ENCODE results near the gene ZRANB1. TPM values are rescaled to one million over a fixed set of nuclear protein-coding genes. Genes with fewer than 3 reads are reported as not detected.
A peak's percentile ranks its signal among the peaks of the same experiment; 100 is the strongest.

The ZRANB1 gene
- total and polyA plus RNA-seq, 2 of the 4 experiments (the other 2 are of a cell fraction): 11.2 to 24.7 TPM

- intact Hi-C loops (cut with micrococcal nuclease) (no loop called here), in situ Hi-C loops (cut with MboI; ENCODE audit: low sequenced_read_pairs) (no loop called here), dilution Hi-C loops (cut with HindIII; ENCODE audit: low sequenced_read_pairs, unreplicated experiment) (no loop called here)
- Histone ChIP-seq H2BK5ac (ENCODE audit: low read depth, low read length, poor library complexity, severe bottlenecking) (no peak overlapping the region), H3K9me3 (ENCODE audit: control insufficient read depth, insufficient read depth, low read length) (no peaks in the 10 kb centered on the region), H2BK15ac (ENCODE audit: low read depth, low read length) (no peak overlapping the region), H3K4me1 (ENCODE audit: control insufficient read depth, insufficient read depth, low read length) (peaks cover 15% of the 10 kb centered on the region), H4K8ac (ENCODE audit: low read depth in 2 of 2, low read length in 2 of 2) (no peak overlapping the region), H2AK9ac (replicated peaks; ENCODE audit: low read depth, low read length, poor library complexity) (no peak overlapping the region), H4K91ac (ENCODE audit: insufficient read depth, low read depth, low read length) (no peak overlapping the region), H3K14ac (replicated peaks; ENCODE audit: low read depth, low read length) (no peak overlapping the region), H4K5ac (ENCODE audit: low read depth, low read length) (no peak overlapping the region), H3K56ac (ENCODE audit: extremely low read depth, insufficient read depth, low read length) (no peak overlapping the region), H2BK120ac (ENCODE audit: low read depth, low read length) (no peak overlapping the region), H3K9ac (ENCODE audit: low read depth, low read length) (no peak overlapping the region), H3K4me3 (ENCODE audit: insufficient read depth, low read depth, low read length) (no peak overlapping the region), H3K27me3 (ENCODE audit: control insufficient read depth, insufficient read depth, low read length) (no peaks in the 10 kb centered on the region), H3K4me2 (ENCODE audit: low read depth, low read length) (no peak overlapping the region), H2AFZ (replicated peaks; ENCODE audit: low read length, poor library complexity) (no peak overlapping the region), H3K36me3 (ENCODE audit: control insufficient read depth, insufficient read depth, low read length) (peaks cover 23% of the 10 kb centered on the region), H3K9me1 (ENCODE audit: insufficient read depth, low read length) (peaks cover 20% of the 10 kb centered on the region), H3K23ac (ENCODE audit: low read depth, low read length) (no peak overlapping the region), H2AK5ac (ENCODE audit: low read depth, low read length) (no peak overlapping the region), H4K20me1 (ENCODE audit: insufficient read depth, low read length) (peaks cover 83% of the 10 kb centered on the region), H3K79me1 (ENCODE audit: low read depth in 1 of 2, low read length in 2 of 2) (peaks cover 46 to 76% of the 10 kb centered on the region in 2 experiments), H3K4ac (ENCODE audit: low read depth, low read length) (no peak overlapping the region), H3K27ac (ENCODE audit: insufficient read depth, low read length) (peak overlapping the region; percentile 1; the same call in 1 of the 2 replicates), H3K18ac (ENCODE audit: low read depth, low read length) (no peak overlapping the region), H2BK20ac (ENCODE audit: low read depth, low read length) (no peak overlapping the region)
- no peak; the same call in 1 of the 2 replicates for TF ChIP-seq MAFK (IDR thresholded peaks at IDR 0.05; ENCODE audit: low read depth, low read length)
- TF ChIP-seq MXI1 (IDR thresholded peaks at IDR 0.05; ENCODE audit: borderline replicate concordance, low read depth, low read length): no peak
- peak; percentile 77; the same call in 1 of the 2 replicates for TF ChIP-seq NFE2L2 (IDR thresholded peaks at IDR 0.05; ENCODE audit: low read depth, low read length)
- no peak for TF ChIP-seq USF2 (IDR thresholded peaks at IDR 0.05; ENCODE audit: low read depth, low read length)
- TF ChIP-seq SMC3 (IDR thresholded peaks at IDR 0.05; ENCODE audit: low read depth, low read length): no peak
- DNase-seq (peak; percentile 53), ATAC-seq (ENCODE audit: low read depth) (peak; percentile 81)
- CTCF ChIA-PET: interaction anchor here (0.6 kb wide), 1 partner anchor 162 kb away, joined by 3 read pairs; no protein-coding TSS in a partner anchor
- BruUV-seq (replicated peaks): no TSS peak
- POLR2A ChIA-PET (ENCODE audit: unreplicated experiment): no interaction called here
- no CpG with 5 or more reads among the region's 5 CpGs for WGBS, 2 experiments (ENCODE audit: extremely low coverage in 2 of 2, insufficient read length in 1 of 2)
Observed at GRCh38 chr10:124966008-124966407, 24.1 kb downstream of the ZRANB1 start.

Measured in IMR-90 (cell line).